GM19099 (cell line): ENCODE results near the gene SYNGR3.

Experiments
- POLR2A ChIP-seq: IDR thresholded peaks from 3 replicates; pipeline ENCODE4 v1.6.1; 2011; ENCODE audit warnings: low read depth; ENCODE audit not compliant: insufficient read length; ENCODE audit errors: extremely low read depth

Gene SYNGR3

GRCh38 chr16:2037115-2037514 is 47.3 kb downstream of the SYNGR3 start:
- no peak for TF ChIP-seq POLR2A

GRCh38 chr16:2037647-2038381 is 48.0 kb downstream of the SYNGR3 start:
- no peak for TF ChIP-seq POLR2A

DNA sequence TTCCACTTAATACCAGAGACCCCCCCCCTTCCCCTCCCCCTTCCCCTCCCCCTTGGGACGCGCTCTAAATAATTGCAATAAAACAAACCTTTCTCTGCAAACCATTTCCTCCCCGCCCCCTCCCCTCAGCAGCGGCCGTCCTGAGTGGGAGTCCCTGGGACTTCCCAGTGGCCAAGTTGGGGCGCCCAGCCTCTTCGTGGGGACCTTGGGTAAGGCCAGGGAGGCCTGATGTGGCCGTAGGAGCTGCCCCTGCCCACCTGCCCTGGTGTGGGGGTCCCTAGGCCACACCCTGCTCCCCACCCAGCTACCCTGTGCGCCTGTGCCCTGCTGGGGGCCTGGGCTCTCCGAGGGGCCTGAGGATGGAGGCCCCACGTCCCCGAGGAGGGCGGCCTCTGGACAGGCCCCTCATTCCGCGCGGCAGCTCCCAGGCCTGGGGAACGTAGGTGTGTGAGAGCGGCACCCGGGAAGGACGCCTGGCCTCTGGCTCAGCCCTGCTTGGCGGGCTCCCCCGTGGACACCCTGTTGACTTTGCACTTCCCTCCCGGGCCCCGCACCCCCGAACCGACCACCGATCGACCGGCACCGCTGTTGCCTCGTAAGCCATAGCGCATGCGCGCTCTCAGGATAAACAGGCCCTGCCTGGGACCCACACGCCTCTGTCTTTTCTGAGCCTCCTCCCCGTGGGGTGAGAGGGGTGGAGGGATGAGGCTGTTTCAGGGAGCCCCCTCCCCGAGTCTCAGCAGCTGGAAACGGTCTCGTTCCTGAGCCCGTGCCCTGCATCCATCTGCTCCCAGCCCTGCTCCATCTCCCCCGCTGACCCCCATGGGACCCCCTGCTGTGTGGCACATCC is 48.8 kb downstream of the SYNGR3 start:
- no peak for TF ChIP-seq POLR2A

DNA sequence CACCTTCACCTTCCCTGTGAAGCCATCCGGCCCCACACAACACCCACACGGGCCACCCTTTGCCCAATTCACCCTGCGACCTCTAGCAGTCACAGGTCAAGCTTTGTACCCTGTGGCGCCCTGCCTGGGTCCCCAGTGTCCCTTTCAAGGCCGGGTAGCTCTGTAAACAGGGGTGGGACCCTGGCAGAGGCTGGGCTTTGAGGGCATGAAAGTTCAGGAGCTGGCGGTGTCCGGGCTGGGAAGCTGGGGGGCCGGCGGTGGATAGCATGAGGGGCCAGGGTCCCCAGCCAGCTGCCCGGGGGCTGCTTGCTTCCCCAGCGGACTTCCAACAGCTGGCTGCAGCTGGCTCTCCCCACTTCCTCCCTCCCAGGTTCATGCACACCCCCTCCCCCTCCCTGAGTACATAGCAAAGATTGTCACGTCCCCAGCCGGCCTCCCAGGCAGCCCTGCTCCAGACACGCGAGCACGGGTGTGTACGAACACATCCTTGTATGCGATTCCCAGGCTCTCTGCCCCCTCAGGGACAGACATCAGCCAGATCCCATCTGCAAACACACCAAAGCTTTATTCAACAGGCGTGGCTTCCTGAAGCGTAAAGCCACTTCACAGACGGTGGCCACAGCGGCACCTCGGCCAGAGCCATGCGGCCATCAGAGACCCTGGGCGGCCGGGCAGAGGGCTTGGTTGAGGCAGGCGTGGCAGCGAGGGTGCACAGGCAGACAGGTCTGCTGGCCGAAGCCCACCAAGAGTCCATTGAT is 49.7 kb downstream of the SYNGR3 start:
- no peak for TF ChIP-seq POLR2A

GRCh38 chr16:2040041-2040786 is 50.4 kb downstream of the SYNGR3 start:
- no peak for TF ChIP-seq POLR2A

- TF ChIP-seq POLR2A, result no peak
Observed at GRCh38 chr16:2040787-2041522, 51.2 kb downstream of the SYNGR3 start.

GRCh38 chr16:2042171-2042985 is 52.6 kb downstream of the SYNGR3 start:
- no peak for TF ChIP-seq POLR2A

DNA sequence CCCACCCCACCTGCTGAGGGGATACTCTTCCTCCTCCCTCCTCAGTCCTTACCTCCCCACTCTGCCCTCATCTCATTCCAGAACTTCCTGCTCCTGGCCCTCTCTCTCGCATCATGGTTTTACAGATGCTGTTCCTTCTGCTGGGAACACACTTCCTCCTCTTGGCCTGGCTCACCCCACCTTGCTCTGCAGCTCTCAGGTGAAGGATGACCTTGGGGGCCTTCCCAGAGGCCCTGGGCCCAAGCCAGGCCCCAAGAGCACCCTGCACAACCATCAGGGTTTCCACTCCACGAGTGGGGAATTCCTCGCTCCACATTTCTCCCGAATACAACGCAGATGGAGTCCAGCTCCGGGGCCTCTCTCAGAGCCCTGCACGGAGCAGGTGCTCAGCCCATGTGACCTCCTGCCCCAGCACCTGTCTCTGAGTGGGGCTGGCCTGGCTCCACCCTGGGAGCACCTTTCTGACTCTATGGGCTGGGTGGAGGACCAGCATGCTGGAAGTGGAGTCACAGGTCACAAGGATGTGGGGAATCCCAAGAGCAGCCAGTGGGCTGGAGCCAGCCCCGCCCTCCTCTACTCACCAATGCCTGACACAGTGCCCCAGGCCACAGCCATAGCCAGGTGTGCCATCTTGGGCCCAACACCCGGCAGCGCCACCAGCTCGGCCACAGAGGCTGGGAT is 53.4 kb downstream of the SYNGR3 start:
- no peak for TF ChIP-seq POLR2A
